Mesendoderm (in vitro differentiated cells): Measurements from ENCODE around the gene TRPM4.

Experiments used
- DNase-seq: peaks from one replicate; pipeline ENCODE4 v3.0.0; 2013
- H2AK5ac ChIP-seq: 2 replicates; pipeline ENCODE4 v1.6.1; 2013; ENCODE audit warnings: low read length, inconsistent platforms
- H2BK120ac ChIP-seq: 2 replicates; pipeline ENCODE4 v1.6.1; 2013; ENCODE audit warnings: low read depth, mild to moderate bottlenecking, low read length, moderate library complexity, mixed read lengths
- H2BK15ac ChIP-seq: replicated peaks from 2 replicates; pipeline ENCODE4 v1.6.1; 2013; ENCODE audit warnings: low read depth, mild to moderate bottlenecking, moderate library complexity
- H2BK5ac ChIP-seq: 2 replicates; pipeline ENCODE4 v1.6.1; 2013; ENCODE audit warnings: low read length, inconsistent platforms
- H3K18ac ChIP-seq: 2 replicates; pipeline ENCODE4 v1.6.1; 2013; ENCODE audit warnings: mild to moderate bottlenecking, low read length, mixed read lengths
- H3K23ac ChIP-seq: one replicate; pipeline ENCODE4 v1.6.1; 2013; ENCODE audit warnings: low read length
- H3K27ac ChIP-seq: 2 replicates; pipeline ENCODE4 v1.5.1; 2013; ENCODE audit warnings: low read depth, mild to moderate bottlenecking, inconsistent platforms, low read length, moderate library complexity
- H3K27me3 ChIP-seq: 2 replicates; pipeline ENCODE4 v1.6.1; 2013; ENCODE audit warnings: low read length, control low read depth, mild to moderate bottlenecking, inconsistent platforms; ENCODE audit not compliant: insufficient read depth, poor library complexity
- H3K36me3 ChIP-seq: 2 replicates; pipeline ENCODE4 v1.6.1; 2013; ENCODE audit warnings: low read length, inconsistent platforms; ENCODE audit not compliant: control insufficient read depth, insufficient read depth
- H3K4ac ChIP-seq: one replicate; pipeline ENCODE4 v1.6.1; 2013; ENCODE audit warnings: low read depth, mild to moderate bottlenecking, low read length, moderate library complexity
- H3K4me1 ChIP-seq: 2 replicates; pipeline ENCODE4 v1.6.1; 2013; ENCODE audit warnings: low read depth, low read length, inconsistent platforms; ENCODE audit not compliant: control insufficient read depth
- H3K4me2 ChIP-seq: 2 replicates; pipeline ENCODE4 v1.6.1; 2013; ENCODE audit warnings: low read length
- H3K4me3 ChIP-seq: 2 replicates; pipeline ENCODE4 v1.5.1; 2013; ENCODE audit warnings: mild to moderate bottlenecking, low read length
- H3K56ac ChIP-seq: one replicate; pipeline ENCODE4 v1.6.1; 2013; ENCODE audit warnings: low read length
- H3K79me1 ChIP-seq: 2 replicates; pipeline ENCODE4 v1.6.1; 2013; ENCODE audit warnings: low read length, inconsistent platforms
- H3K79me2 ChIP-seq: 2 replicates; pipeline ENCODE4 v1.6.1; 2013; ENCODE audit warnings: mild to moderate bottlenecking, low read length; ENCODE audit not compliant: control insufficient read depth, insufficient read depth
- H3K9ac ChIP-seq: 2 replicates; pipeline ENCODE4 v1.6.1; 2013; ENCODE audit warnings: low read length, inconsistent platforms
- H4K5ac ChIP-seq: one replicate; pipeline ENCODE4 v1.6.1; 2013; ENCODE audit warnings: low read length
- H4K8ac ChIP-seq: one replicate; pipeline ENCODE4 v1.6.1; 2013; ENCODE audit warnings: low read depth, mild to moderate bottlenecking, control low read depth, low read length, moderate library complexity
- WGBS: extraction: QIAGEN DNeasy Blood & Tissue Kit; methylation state at CpG from one replicate; pipeline ENCODE4 v1.1.7; 2013; ENCODE audit warnings: low lambda C conversion rate, missing lambda C conversion rate; ENCODE audit not compliant: insufficient coverage; ENCODE audit errors: extremely low coverage; 5-methylcytosine and 5-hydroxymethylcytosine counted together

The TRPM4 gene

GRCh38 chr19:49255674-49256073 lies 98.1 kb downstream of the TRPM4 start:
- no CpG with 5 or more reads among the region's 10 CpGs for WGBS
- Histone ChIP-seq H3K18ac (no peak overlapping the region), H3K56ac (no peak overlapping the region), H4K5ac (no peak overlapping the region), H3K27ac (no peak overlapping the region), H3K27me3 (no peaks in the 10 kb centered on the region), H2BK15ac (no peak overlapping the region), H2AK5ac (no peak overlapping the region), H3K36me3 (no peaks in the 10 kb centered on the region), H3K4ac (no peak overlapping the region), H3K9ac (no peak overlapping the region), H3K4me2 (no peak overlapping the region), H3K79me1 (no peaks in the 10 kb centered on the region), H2BK120ac (no peak overlapping the region), H3K23ac (no peak overlapping the region), H3K79me2 (no peaks in the 10 kb centered on the region), H3K4me3 (no peak overlapping the region), H2BK5ac (no peak overlapping the region), H4K8ac (no peak overlapping the region), H3K4me1 (no peaks in the 10 kb centered on the region)
- no peak for DNase-seq

GRCh38 chr19:49256691-49257090 lies 99.1 kb downstream of the TRPM4 start:
- Histone ChIP-seq H3K79me1 (no peaks in the 10 kb centered on the region), H3K4me1 (no peaks in the 10 kb centered on the region), H3K4ac (no peak overlapping the region), H3K18ac (no peak overlapping the region), H4K8ac (no peak overlapping the region), H3K27ac (no peak overlapping the region), H3K27me3 (no peaks in the 10 kb centered on the region), H3K4me3 (no peak overlapping the region), H2BK15ac (no peak overlapping the region), H4K5ac (no peak overlapping the region), H2BK5ac (no peak overlapping the region), H3K4me2 (no peak overlapping the region), H3K9ac (no peak overlapping the region), H3K56ac (no peak overlapping the region), H3K79me2 (no peaks in the 10 kb centered on the region), H3K23ac (no peak overlapping the region), H3K36me3 (no peaks in the 10 kb centered on the region), H2BK120ac (no peak overlapping the region), H2AK5ac (no peak overlapping the region)
- DNase-seq = no peak
- WGBS = no CpG with 5 or more reads among the region's 3 CpGs
